ENCODE measurements around the gene CARD10. TPM values are rescaled to one million over a fixed set of nuclear protein-coding genes. Genes with fewer than 3 reads are reported as not detected.
"Not testable (repeated sequence)": the region's sequence is repeated elsewhere in the genome, so short reads cannot be mapped to it uniquely, and the experiment has no call there.

CARD10 gene
- total RNA-seq, 1 experiment from 2014 or later, result 63.9 TPM

DNA sequence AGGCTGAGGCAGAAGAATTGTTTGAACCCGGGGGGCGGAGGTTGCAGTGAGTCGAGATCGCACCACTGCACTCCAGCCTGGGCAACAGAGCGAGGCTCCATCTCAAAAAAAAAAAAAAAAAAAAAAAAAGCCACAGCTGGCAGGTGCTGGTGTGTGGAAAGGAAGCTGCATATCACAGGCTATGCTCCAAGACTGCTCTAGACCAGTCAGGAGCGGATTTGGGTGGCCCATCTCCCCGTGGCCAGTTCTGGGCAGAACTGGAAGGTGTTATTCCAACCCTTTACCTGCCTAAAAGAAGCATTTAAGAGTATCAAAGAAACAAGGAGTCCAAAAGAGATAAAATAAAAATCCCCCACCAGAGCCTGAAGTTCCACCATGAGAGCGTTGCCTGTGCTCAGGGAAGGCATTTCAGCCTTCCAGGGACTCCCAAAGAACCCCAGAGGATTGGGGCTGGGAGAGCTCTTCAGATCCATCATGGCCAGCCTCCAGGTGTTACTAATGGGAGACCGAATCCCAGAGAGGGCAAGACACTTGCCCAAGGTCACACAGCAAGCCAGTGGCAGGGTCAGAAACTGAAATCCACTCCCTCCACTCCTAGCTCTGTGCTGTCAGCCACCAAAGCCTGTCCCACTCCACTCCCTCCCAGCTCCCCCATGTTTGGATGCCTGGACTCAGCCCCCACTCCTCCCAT, 47.3 kb downstream of the CARD10 start:
- no peaks in the 10 kb centered on the region for H4K20me1 ChIP-seq (ENCODE audit: insufficient read depth)
- H3K27ac ChIP-seq, result no peak overlapping the region
- intact Hi-C loops (cut with micrococcal nuclease; ENCODE audit: unreplicated experiment), result loop anchor here (1.0 kb wide), 1 partner anchor 66 kb away; no protein-coding TSS in a partner anchor
- peaks cover 10% of the 10 kb centered on the region; the same call in 1 of the 2 replicates for H3F3A ChIP-seq (ENCODE audit: insufficient read depth, low read depth)
- H3K9me2 ChIP-seq (ENCODE audit: insufficient read depth), result no peaks in the 10 kb centered on the region
- H2AFZ ChIP-seq, result no peak overlapping the region
- BruUV-seq (replicated peaks), result no TSS peak
- CTCF ChIA-PET, result interaction anchor here (0.5 to 1.6 kb wide), 12 partner anchors 26 to 378 kb away, joined by 3 to 10 read pairs (median 4); no protein-coding TSS in a partner anchor
- no peak for DNase-seq
- no peaks in the 10 kb centered on the region for H3K27me3 ChIP-seq (ENCODE audit: insufficient read depth, low read depth)
- H3K4me2 ChIP-seq, result no peak overlapping the region
- H3K4me3 ChIP-seq, result no peak overlapping the region
- no peaks in the 10 kb centered on the region for H3K4me1 ChIP-seq (replicated peaks; ENCODE audit: insufficient read depth)
- no peaks in the 10 kb centered on the region for H3K36me3 ChIP-seq (ENCODE audit: low read depth)
- POLR2A ChIA-PET (ENCODE audit: unreplicated experiment), result interaction anchor here (0.6 kb wide), 2 partner anchors 21 to 98 kb away, joined by 5 to 29 read pairs; no protein-coding TSS in a partner anchor
- no peak for TF ChIP-seq EZH2 (IDR thresholded peaks at IDR 0.05; ENCODE audit: low read depth)
- TF ChIP-seq, protein P1, sequence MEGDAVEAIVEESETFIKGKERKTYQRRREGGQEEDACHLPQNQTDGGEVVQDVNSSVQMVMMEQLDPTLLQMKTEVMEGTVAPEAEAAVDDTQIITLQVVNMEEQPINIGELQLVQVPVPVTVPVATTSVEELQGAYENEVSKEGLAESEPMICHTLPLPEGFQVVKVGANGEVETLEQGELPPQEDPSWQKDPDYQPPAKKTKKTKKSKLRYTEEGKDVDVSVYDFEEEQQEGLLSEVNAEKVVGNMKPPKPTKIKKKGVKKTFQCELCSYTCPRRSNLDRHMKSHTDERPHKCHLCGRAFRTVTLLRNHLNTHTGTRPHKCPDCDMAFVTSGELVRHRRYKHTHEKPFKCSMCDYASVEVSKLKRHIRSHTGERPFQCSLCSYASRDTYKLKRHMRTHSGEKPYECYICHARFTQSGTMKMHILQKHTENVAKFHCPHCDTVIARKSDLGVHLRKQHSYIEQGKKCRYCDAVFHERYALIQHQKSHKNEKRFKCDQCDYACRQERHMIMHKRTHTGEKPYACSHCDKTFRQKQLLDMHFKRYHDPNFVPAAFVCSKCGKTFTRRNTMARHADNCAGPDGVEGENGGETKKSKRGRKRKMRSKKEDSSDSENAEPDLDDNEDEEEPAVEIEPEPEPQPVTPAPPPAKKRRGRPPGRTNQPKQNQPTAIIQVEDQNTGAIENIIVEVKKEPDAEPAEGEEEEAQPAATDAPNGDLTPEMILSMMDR (conservative IDR thresholded peaks at IDR 0.05), result no peak
- H3K9me3 ChIP-seq (ENCODE audit: insufficient read depth, low read depth), result no peaks in the 10 kb centered on the region
- no peaks in the 10 kb centered on the region for H3K79me2 ChIP-seq (ENCODE audit: low read depth)

GRCh38 chr22:37470087-37470445, 49.1 kb downstream of the CARD10 start:
- POLR2A ChIA-PET (ENCODE audit: unreplicated experiment), result no interaction called here
- H3K27ac ChIP-seq, result no peak overlapping the region
- no peaks in the 10 kb centered on the region for H3K4me1 ChIP-seq (replicated peaks; ENCODE audit: insufficient read depth)
- no peaks in the 10 kb centered on the region for H3K9me2 ChIP-seq (ENCODE audit: insufficient read depth)
- no peaks in the 10 kb centered on the region for H3K9me3 ChIP-seq (ENCODE audit: insufficient read depth, low read depth)
- peaks cover 10% of the 10 kb centered on the region; the same call in 1 of the 2 replicates for H3F3A ChIP-seq (ENCODE audit: insufficient read depth, low read depth)
- no TSS peak for BruUV-seq (replicated peaks)
- CTCF ChIA-PET, result interaction anchor here (0.6 kb wide), 1 partner anchor 164 kb away, joined by 3 read pairs; no protein-coding TSS in a partner anchor
- H2AFZ ChIP-seq, result no peak overlapping the region
- H3K4me2 ChIP-seq, result no peak overlapping the region
- TF ChIP-seq, protein P1 (conservative IDR thresholded peaks at IDR 0.05), result no peak
- no peak for TF ChIP-seq EZH2 (IDR thresholded peaks at IDR 0.05; ENCODE audit: low read depth)
- H3K79me2 ChIP-seq (ENCODE audit: low read depth), result no peaks in the 10 kb centered on the region
- no peak overlapping the region for H3K4me3 ChIP-seq
- no peaks in the 10 kb centered on the region for H3K36me3 ChIP-seq (ENCODE audit: low read depth)
- intact Hi-C loops (cut with micrococcal nuclease; ENCODE audit: unreplicated experiment), result no loop called here
- H3K27me3 ChIP-seq (ENCODE audit: insufficient read depth, low read depth), result no peaks in the 10 kb centered on the region
- no peaks in the 10 kb centered on the region for H4K20me1 ChIP-seq (ENCODE audit: insufficient read depth)
- no peak for DNase-seq

DNA sequence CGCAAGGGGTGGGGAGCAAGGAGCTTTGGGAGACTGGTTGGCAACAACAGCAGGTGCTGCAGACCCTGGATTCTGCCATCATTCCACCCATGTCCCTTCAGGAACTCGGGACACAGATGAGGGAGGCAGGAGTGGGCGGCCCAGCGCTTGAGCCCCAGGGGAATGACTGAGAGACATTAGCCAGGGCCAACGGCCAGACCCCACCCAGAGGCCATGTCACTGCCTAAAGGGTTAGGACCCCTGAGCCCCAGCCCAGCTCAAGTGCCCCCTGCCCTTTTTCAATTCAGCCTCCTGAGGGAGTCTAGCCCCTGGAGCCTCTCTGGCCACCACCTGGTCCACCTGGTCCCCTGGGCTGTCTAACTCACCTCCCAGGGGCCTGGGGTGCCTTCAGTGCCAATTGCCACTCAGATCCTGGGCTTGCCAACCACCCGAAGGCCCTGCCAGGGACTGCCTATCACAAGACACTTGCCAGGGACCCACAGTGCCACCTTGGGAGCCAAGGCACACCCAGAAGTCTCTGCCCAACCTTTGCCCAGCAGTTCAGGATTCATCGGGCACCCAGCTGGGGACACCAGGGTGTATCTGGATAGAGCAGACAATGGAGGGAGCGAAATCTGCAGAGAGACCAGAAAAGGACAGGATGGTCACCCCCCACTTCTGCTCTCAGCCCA, 49.7 kb downstream of the CARD10 start:
- H3F3A ChIP-seq (ENCODE audit: insufficient read depth, low read depth), result peaks cover 10% of the 10 kb centered on the region; the same call in 1 of the 2 replicates
- H3K4me2 ChIP-seq, result no peak overlapping the region
- intact Hi-C loops (cut with micrococcal nuclease; ENCODE audit: unreplicated experiment), result no loop called here
- no peaks in the 10 kb centered on the region for H3K79me2 ChIP-seq (ENCODE audit: low read depth)
- H3K27ac ChIP-seq, result no peak overlapping the region
- H3K9me2 ChIP-seq (ENCODE audit: insufficient read depth), result no peaks in the 10 kb centered on the region
- DNase-seq, result no peak
- CTCF ChIA-PET, result interaction anchor here (0.6 kb wide), 1 partner anchor 164 kb away, joined by 3 read pairs; no protein-coding TSS in a partner anchor
- H3K4me1 ChIP-seq (replicated peaks; ENCODE audit: insufficient read depth), result no peaks in the 10 kb centered on the region
- H3K36me3 ChIP-seq (ENCODE audit: low read depth), result no peaks in the 10 kb centered on the region
- H2AFZ ChIP-seq, result no peak overlapping the region
- H3K4me3 ChIP-seq, result no peak overlapping the region
- no peaks in the 10 kb centered on the region for H3K9me3 ChIP-seq (ENCODE audit: insufficient read depth, low read depth)
- no TSS peak for BruUV-seq (replicated peaks)
- TF ChIP-seq, protein P1 (conservative IDR thresholded peaks at IDR 0.05), result no peak
- H3K27me3 ChIP-seq (ENCODE audit: insufficient read depth, low read depth), result no peaks in the 10 kb centered on the region
- POLR2A ChIA-PET (ENCODE audit: unreplicated experiment), result no interaction called here
- no peaks in the 10 kb centered on the region for H4K20me1 ChIP-seq (ENCODE audit: insufficient read depth)

GRCh38 chr22:37468201-37468695, 51.0 kb downstream of the CARD10 start:
- CTCF ChIA-PET, result interaction anchor here (0.7 kb wide), 1 partner anchor 11 kb away, joined by 4 read pairs; no protein-coding TSS in a partner anchor
- not testable (repeated sequence) for BruUV-seq (replicated peaks); H4K20me1 ChIP-seq (ENCODE audit: insufficient read depth)

More at GRCh38 chr22:37468201-37468695, 51.0 kb downstream of the CARD10 start:
- H3K4me2 ChIP-seq; H3K79me2 ChIP-seq (ENCODE audit: low read depth); H3K27ac ChIP-seq; H3K36me3 ChIP-seq (ENCODE audit: low read depth); H3K9me3 ChIP-seq (ENCODE audit: insufficient read depth, low read depth); intact Hi-C loops (cut with micrococcal nuclease; ENCODE audit: unreplicated experiment); H3K4me3 ChIP-seq; H3K9me2 ChIP-seq (ENCODE audit: insufficient read depth); H3K4me1 ChIP-seq (replicated peaks; ENCODE audit: insufficient read depth); H3K27me3 ChIP-seq (ENCODE audit: insufficient read depth, low read depth); POLR2A ChIA-PET (ENCODE audit: unreplicated experiment); H2AFZ ChIP-seq; DNase-seq: not testable (repeated sequence)
- H3F3A ChIP-seq (ENCODE audit: insufficient read depth, low read depth), result peaks cover 10% of the 10 kb centered on the region; the same call in 1 of the 2 replicates
